GM21737 (cell line): ENCODE data around the gene U2AF1L4.

ENCODE experiments used
- ATAC-seq: cut with Tn5 transposase; IDR thresholded peaks from one replicate; pipeline ENCODE4 v1.9.1; 2021; ENCODE audit warnings: mild to moderate bottlenecking, moderate library complexity; ENCODE audit not compliant: unreplicated experiment

U2AF1L4 gene

GRCh38 chr19:35742121-35742724 is 3.0 kb downstream of the U2AF1L4 start, which contains the start of gene IGFLR1:
Gene IGFLR1, minus strand, starts transcription at chr19:35742452. Its CDS starts 1,272 bp downstream, at chr19:35741180.
- no peak for ATAC-seq

GRCh38 chr19:35741203-35741515 is 4.1 kb downstream of the U2AF1L4 start:
- no peak for ATAC-seq

GRCh38 chr19:35740423-35741202 is 4.6 kb downstream of the U2AF1L4 start:
- ATAC-seq = peak; percentile 50

GRCh38 chr19:35740108-35740422 is 5.2 kb downstream of the U2AF1L4 start:
- no peak for ATAC-seq

- ATAC-seq = no peak
These were observed 5.7 kb downstream of the U2AF1L4 start for GRCh38 chr19:35739275-35740107.

- ATAC-seq = no peak
These were observed 6.4 kb downstream of the U2AF1L4 start for GRCh38 chr19:35738887-35739229.

- no peak for ATAC-seq
These were observed 7.0 kb downstream of the U2AF1L4 start for GRCh38 chr19:35738021-35738886.

GRCh38 chr19:35736913-35737886 is 8.0 kb downstream of the U2AF1L4 start:
- ATAC-seq = no peak

- ATAC-seq = no peak
These were observed 10.3 kb downstream of the U2AF1L4 start for GRCh38 chr19:35734889-35735288.

GRCh38 chr19:35734273-35734672 is 10.9 kb downstream of the U2AF1L4 start:
- ATAC-seq = no peak

- no peak for ATAC-seq
These were observed 11.8 kb downstream of the U2AF1L4 start for GRCh38 chr19:35733180-35734125.

GRCh38 chr19:35732540-35733179 is 12.6 kb downstream of the U2AF1L4 start:
- ATAC-seq = no peak

- no peak for ATAC-seq
These were observed 13.3 kb downstream of the U2AF1L4 start for GRCh38 chr19:35731779-35732405.

GRCh38 chr19:35731353-35731752 is 13.9 kb downstream of the U2AF1L4 start:
- no peak for ATAC-seq

GRCh38 chr19:35730326-35730725 is 14.9 kb downstream of the U2AF1L4 start:
- no peak for ATAC-seq

- ATAC-seq = no peak
These were observed 15.5 kb downstream of the U2AF1L4 start for GRCh38 chr19:35729763-35730162.

GRCh38 chr19:35729021-35729420 is 16.2 kb downstream of the U2AF1L4 start:
- no peak for ATAC-seq
